NCI-H526 (cell line): ENCODE data around the gene SLC39A2.
A peak's percentile ranks its signal among the peaks of the same experiment; 100 is the strongest.
"Not testable (repeated sequence)": the region's sequence is repeated elsewhere in the genome, so short reads cannot be mapped to it uniquely, and the experiment has no call there.

Experiments used
- DNase-seq, 2 experiments: peaks; one replicate each; lab custom pipeline; 2025; lab: John Stamatoyannopoulos, UW

SLC39A2 gene

GRCh38 chr14:20998674-20999366 is at the start of gene SLC39A2:
SLC39A2 (plus strand) TSS chr14:20999293; CDS start chr14:20999447, 154 bp downstream.
- DNase-seq, result no peak

GRCh38 chr14:20954736-20955537 is 44.2 kb upstream of the SLC39A2 start, which contains the start of gene RNASE2:
RNASE2 (plus strand) TSS chr14:20955487; CDS start chr14:20955772, 285 bp downstream.
- not testable (repeated sequence) for DNase-seq

GRCh38 chr14:20955538-20955873 is 43.6 kb upstream of the SLC39A2 start:
- DNase-seq, result not testable (repeated sequence)

- DNase-seq, result no peak
These were observed 42.6 kb upstream of the SLC39A2 start for GRCh38 chr14:20956376-20956976.

GRCh38 chr14:20958946-20959345 is 40.1 kb upstream of the SLC39A2 start:
- not testable (repeated sequence) for DNase-seq

GRCh38 chr14:20969336-20969735 is 29.8 kb upstream of the SLC39A2 start:
- DNase-seq, result no peak

- DNase-seq, result no peak
These were observed 28.5 kb upstream of the SLC39A2 start for GRCh38 chr14:20970647-20970982.

GRCh38 chr14:20970983-20971704 is 27.9 kb upstream of the SLC39A2 start:
- DNase-seq, result peak; percentile 52 to 91

GRCh38 chr14:20971705-20972021 is 27.4 kb upstream of the SLC39A2 start:
- DNase-seq, result no peak

GRCh38 chr14:20973501-20973900 is 25.6 kb upstream of the SLC39A2 start:
- DNase-seq, result no peak

- no peak for DNase-seq
These were observed 22.8 kb upstream of the SLC39A2 start for GRCh38 chr14:20976291-20976690.

- DNase-seq, result no peak
These were observed 20.4 kb upstream of the SLC39A2 start for GRCh38 chr14:20978687-20979086.

GRCh38 chr14:20980906-20981305 is 18.2 kb upstream of the SLC39A2 start:
- DNase-seq, result no peak

GRCh38 chr14:20982646-20983369 is 16.3 kb upstream of the SLC39A2 start:
- DNase-seq, result no peak

GRCh38 chr14:20985650-20986049 is 13.4 kb upstream of the SLC39A2 start:
- DNase-seq, result not testable (repeated sequence)

GRCh38 chr14:20986811-20987210 is 12.3 kb upstream of the SLC39A2 start:
- DNase-seq, result no peak

GRCh38 chr14:20988717-20989470 is 10.2 kb upstream of the SLC39A2 start:
- no peak for DNase-seq

GRCh38 chr14:20989471-20989786 is 9.7 kb upstream of the SLC39A2 start:
- DNase-seq, result no peak

- peak; percentile 86 to 94 for DNase-seq
These were observed 9.1 kb upstream of the SLC39A2 start, which contains the start of gene METTL17 for GRCh38 chr14:20989787-20990600. METTL17 (plus strand) TSS chr14:20989980; CDS start chr14:20990003, 23 bp downstream.

GRCh38 chr14:20996521-20996920 is 2.6 kb upstream of the SLC39A2 start:
- no peak for DNase-seq
